OCI-LY1 (cell line): Measurements from ENCODE around the gene PLA2G2D.

Source experiments
- H2AFZ ChIP-seq: fragments of 200-600 bp; sonication (generic), shearing (Covaris generic); 2 replicates; pipeline ENCODE4 v1.6.0; 2014; ENCODE audit warnings: antibody characterized with exemption, mild to moderate bottlenecking, low read length
- H3F3A ChIP-seq: fragments of 200-600 bp; sonication (generic), shearing (Covaris generic); 2 replicates; pipeline ENCODE4 v1.6.0; 2014; ENCODE audit warnings: mild to moderate bottlenecking, antibody characterized with exemption, low read length, moderate library complexity; ENCODE audit not compliant: insufficient read depth
- H3K27ac ChIP-seq: fragments of 200-600 bp; sonication (generic); 2 replicates; pipeline ENCODE4 v1.5.1; 2014; ENCODE audit warnings: low read length, mixed run types, mild to moderate bottlenecking, low read depth; ENCODE audit not compliant: poor library complexity, severe bottlenecking
- H3K27me3 ChIP-seq: fragments of 200-600 bp; sonication (generic); 2 replicates; pipeline ENCODE4 v1.6.0; 2014; ENCODE audit warnings: antibody characterized with exemption, mild to moderate bottlenecking, low read length, moderate library complexity; ENCODE audit not compliant: insufficient read depth
- H3K36me3 ChIP-seq: fragments of 200-600 bp; sonication (generic); 2 replicates; pipeline ENCODE4 v1.6.1; 2014; ENCODE audit warnings: mild to moderate bottlenecking, antibody characterized with exemption, low read length, moderate library complexity, mixed read lengths; ENCODE audit not compliant: insufficient read depth
- H3K4me1 ChIP-seq: fragments of 200-600 bp; sonication (generic); 2 replicates; pipeline ENCODE4 v1.5.1; 2014; ENCODE audit warnings: mild to moderate bottlenecking, low read length, moderate library complexity; ENCODE audit not compliant: insufficient read depth, severe bottlenecking
- H3K4me2 ChIP-seq: fragments of 200-600 bp; sonication (generic), shearing (Covaris generic); 2 replicates; pipeline ENCODE4 v1.6.1; 2014; ENCODE audit warnings: low read length
- H3K4me3 ChIP-seq: fragments of 200-600 bp; sonication (generic); 2 replicates; pipeline ENCODE4 v1.5.1; 2014; ENCODE audit warnings: low read length, low read depth, mild to moderate bottlenecking, mixed read lengths; ENCODE audit not compliant: poor library complexity, severe bottlenecking
- H3K79me2 ChIP-seq: fragments of 200-600 bp; shearing (Covaris generic); 2 replicates; pipeline ENCODE4 v1.6.1; 2016; ENCODE audit warnings: mixed run types, low read length, mixed read lengths; ENCODE audit not compliant: insufficient read depth
- H3K9ac ChIP-seq: fragments of 200-600 bp; sonication (generic), shearing (Covaris generic); 2 replicates; pipeline ENCODE4 v1.6.1; 2014; ENCODE audit warnings: mild to moderate bottlenecking, low read length, mixed read lengths
- H3K9me2 ChIP-seq: fragments of 200-600 bp; sonication (generic), shearing (Covaris generic); 2 replicates; pipeline ENCODE4 v1.6.1; 2014; ENCODE audit warnings: low read depth, mild to moderate bottlenecking, low read length, mixed read lengths
- H3K9me3 ChIP-seq: fragments of 200-600 bp; shearing (Covaris generic); 2 replicates; pipeline ENCODE4 v1.6.1; 2014; ENCODE audit warnings: low read length, mixed read lengths
- H4K20me1 ChIP-seq: fragments of 200-600 bp; sonication (generic), shearing (Covaris generic); 2 replicates; pipeline ENCODE4 v1.6.0; 2016; ENCODE audit warnings: mild to moderate bottlenecking, low read length; ENCODE audit not compliant: insufficient read depth
- EZH2 ChIP-seq: fragments of 200-600 bp; sonication (generic), shearing (Covaris generic); IDR thresholded peaks from 2 replicates; pipeline ENCODE4 v1.8.0; 2017; ENCODE audit warnings: borderline replicate concordance, mixed run types, mild to moderate bottlenecking, antibody characterized with exemption, low read length, moderate library complexity, mixed read lengths
- TF ChIP-seq, protein P1 (sequence below): fragments of 200-600 bp; sonication (generic), shearing (Covaris generic); IDR thresholded peaks from 2 replicates; pipeline ENCODE4 v1.5.1; 2017; ENCODE audit warnings: mild to moderate bottlenecking, antibody characterized with exemption, low read length, moderate library complexity, mixed read lengths

PLA2G2D gene

DNA sequence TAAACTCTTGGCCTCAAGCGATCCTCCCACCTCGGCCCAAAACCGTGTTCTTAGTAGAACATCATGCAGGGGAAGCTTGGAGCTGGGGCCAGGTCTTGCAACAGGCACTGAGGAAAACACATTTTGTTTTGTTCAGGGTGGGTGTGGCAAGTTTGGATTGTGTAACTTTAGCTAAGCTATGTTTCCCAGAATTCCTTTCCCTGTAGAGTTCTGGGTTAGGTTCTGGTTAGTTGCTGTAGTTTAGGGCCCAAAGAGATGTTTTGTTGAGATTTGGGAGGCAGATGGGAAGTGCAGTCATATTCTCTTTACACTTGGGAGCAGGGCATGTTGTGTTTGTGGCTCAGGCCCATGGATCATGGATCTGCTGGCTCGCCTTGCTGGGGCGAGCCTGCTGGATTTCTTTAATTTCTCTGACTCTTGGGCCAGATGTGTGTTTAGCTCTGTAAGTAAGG is 25.4 kb downstream of the PLA2G2D start:
- Histone ChIP-seq H3K27ac (no peak overlapping the region), H3K4me1 (no peaks in the 10 kb centered on the region), H3K4me2 (no peak overlapping the region), H3K9ac (no peak overlapping the region), H3K9me3 (no peaks in the 10 kb centered on the region), H3K79me2 (no peaks in the 10 kb centered on the region), H3K27me3 (no peaks in the 10 kb centered on the region), H3F3A (no peaks in the 10 kb centered on the region), H4K20me1 (no peaks in the 10 kb centered on the region), H3K9me2 (no peaks in the 10 kb centered on the region), H3K36me3 (no peaks in the 10 kb centered on the region), H2AFZ (no peak overlapping the region), H3K4me3 (no peak overlapping the region)
- TF ChIP-seq, protein P1, sequence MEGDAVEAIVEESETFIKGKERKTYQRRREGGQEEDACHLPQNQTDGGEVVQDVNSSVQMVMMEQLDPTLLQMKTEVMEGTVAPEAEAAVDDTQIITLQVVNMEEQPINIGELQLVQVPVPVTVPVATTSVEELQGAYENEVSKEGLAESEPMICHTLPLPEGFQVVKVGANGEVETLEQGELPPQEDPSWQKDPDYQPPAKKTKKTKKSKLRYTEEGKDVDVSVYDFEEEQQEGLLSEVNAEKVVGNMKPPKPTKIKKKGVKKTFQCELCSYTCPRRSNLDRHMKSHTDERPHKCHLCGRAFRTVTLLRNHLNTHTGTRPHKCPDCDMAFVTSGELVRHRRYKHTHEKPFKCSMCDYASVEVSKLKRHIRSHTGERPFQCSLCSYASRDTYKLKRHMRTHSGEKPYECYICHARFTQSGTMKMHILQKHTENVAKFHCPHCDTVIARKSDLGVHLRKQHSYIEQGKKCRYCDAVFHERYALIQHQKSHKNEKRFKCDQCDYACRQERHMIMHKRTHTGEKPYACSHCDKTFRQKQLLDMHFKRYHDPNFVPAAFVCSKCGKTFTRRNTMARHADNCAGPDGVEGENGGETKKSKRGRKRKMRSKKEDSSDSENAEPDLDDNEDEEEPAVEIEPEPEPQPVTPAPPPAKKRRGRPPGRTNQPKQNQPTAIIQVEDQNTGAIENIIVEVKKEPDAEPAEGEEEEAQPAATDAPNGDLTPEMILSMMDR: no peak
- TF ChIP-seq EZH2: no peak

DNA sequence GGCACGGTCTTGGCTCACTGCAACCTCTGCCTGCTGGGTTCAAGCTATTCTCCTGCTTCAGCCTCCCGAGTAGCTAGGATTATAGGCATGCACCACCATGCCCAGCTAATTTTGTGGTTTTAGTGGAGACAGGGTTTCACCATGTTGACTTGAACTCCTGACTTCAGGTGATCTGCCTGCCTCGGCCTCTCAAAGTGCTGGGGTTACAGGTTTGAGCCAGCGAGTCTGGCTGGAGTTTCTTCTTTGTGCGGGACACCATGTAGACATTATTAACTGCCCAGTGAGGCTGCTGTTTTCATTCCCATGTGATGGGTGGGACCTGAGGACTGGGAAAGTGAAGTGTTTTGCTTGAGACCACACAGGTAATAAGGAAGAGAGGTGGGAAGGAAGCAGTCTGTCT is 26.0 kb downstream of the PLA2G2D start:
- H3K4me3 ChIP-seq: no peak overlapping the region
- H3K9ac ChIP-seq: no peak overlapping the region
- TF ChIP-seq, protein P1: no peak
- TF ChIP-seq EZH2: no peak
- no peaks in the 10 kb centered on the region for H3K79me2 ChIP-seq
- no peak overlapping the region for H3K4me2 ChIP-seq
- no peak overlapping the region for H2AFZ ChIP-seq
- no peaks in the 10 kb centered on the region for H3K9me3 ChIP-seq
- H3K27ac ChIP-seq: no peak overlapping the region
- no peaks in the 10 kb centered on the region for H3K27me3 ChIP-seq
- H3K4me1 ChIP-seq: no peaks in the 10 kb centered on the region
- H4K20me1 ChIP-seq: no peaks in the 10 kb centered on the region
- no peaks in the 10 kb centered on the region for H3K9me2 ChIP-seq
- no peaks in the 10 kb centered on the region for H3F3A ChIP-seq
- no peaks in the 10 kb centered on the region for H3K36me3 ChIP-seq

DNA sequence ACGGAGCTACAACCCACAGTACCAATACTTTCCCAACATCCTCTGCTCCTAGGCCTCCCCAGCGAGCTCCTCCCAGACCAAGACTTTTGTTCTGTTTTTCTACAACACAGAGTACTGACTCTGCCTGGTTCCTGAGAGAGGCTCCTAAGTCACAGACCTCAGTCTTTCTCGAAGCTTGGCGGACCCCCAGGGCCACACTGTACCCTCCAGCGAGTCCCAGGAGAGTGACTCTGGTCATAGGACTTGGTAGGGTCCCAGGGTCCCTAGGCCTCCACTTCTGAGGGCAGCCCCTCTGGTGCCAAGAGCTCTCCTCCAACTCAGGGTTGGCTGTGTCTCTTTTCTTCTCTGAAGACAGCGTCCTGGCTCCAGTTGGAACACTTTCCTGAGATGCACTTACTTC is 28.7 kb downstream of the PLA2G2D start:
- no peak for TF ChIP-seq EZH2
- TF ChIP-seq, protein P1: no peak
- no peak overlapping the region for H2AFZ ChIP-seq

More for the DNA sequence above, 28.7 kb downstream of the PLA2G2D start:
- Histone ChIP-seq H3K4me2 (no peak overlapping the region), H3K36me3 (no peaks in the 10 kb centered on the region), H4K20me1 (no peaks in the 10 kb centered on the region), H3K27ac (no peak overlapping the region), H3K9ac (no peak overlapping the region), H3K27me3 (no peaks in the 10 kb centered on the region), H3K9me2 (no peaks in the 10 kb centered on the region), H3K79me2 (no peaks in the 10 kb centered on the region), H3F3A (no peaks in the 10 kb centered on the region), H3K4me3 (no peak overlapping the region), H3K9me3 (no peaks in the 10 kb centered on the region), H3K4me1 (no peaks in the 10 kb centered on the region)
